Erythroblast (primary cell): ENCODE data around the gene ZNF521.

Experiments
- GATA1 ChIP-seq: IDR thresholded peaks from 2 replicates; pipeline ENCODE4 v1.6.1; 2011; ENCODE audit warnings: low read depth, mild to moderate bottlenecking, control low read depth, low read length, moderate library complexity
- POLR2A ChIP-seq: IDR thresholded peaks from 2 replicates; pipeline ENCODE4 v1.6.1; 2011; ENCODE audit warnings: mild to moderate bottlenecking, low read length

DNA sequence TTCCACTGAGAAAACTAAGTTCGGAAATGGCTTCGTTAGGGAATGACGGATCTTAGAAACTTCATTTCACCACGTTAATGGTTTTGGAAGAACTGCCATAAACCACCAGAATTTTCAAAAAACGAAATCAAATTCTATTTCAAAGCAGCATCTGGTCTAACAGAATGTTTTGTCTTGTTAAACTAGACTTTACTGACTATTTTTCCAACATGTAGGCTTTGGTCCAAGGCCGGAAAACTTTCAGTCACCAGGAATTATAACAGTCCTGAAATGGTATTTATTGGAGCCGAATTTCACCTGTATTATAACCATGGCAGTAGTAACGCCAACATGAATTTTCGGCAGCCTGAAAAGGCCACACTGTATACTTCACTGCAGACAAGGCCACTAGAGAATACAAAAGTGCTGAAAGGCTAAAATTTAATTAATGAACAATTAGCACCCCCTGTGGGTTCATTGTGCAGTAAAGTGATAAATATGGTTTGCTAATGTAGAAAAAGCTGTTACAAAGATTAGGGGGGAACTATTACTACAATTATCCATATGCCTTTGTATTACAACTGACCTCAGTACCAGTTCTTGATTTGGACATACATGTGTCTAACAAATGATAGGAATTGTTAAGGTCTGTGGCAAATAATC, 116.4 kb downstream of the ZNF521 start:
- no peak for TF ChIP-seq POLR2A
- no peak for TF ChIP-seq GATA1
